ENCODE results near the gene MSH3.
"Not testable (repeated sequence)": the region's sequence is repeated elsewhere in the genome, so short reads cannot be mapped to it uniquely, and the experiment has no call there.

Gene MSH3

GRCh38 chr5:80793354-80793753 lies 138.9 kb downstream of the MSH3 start:
- no peak for DNase-seq

GRCh38 chr5:80796846-80797245 lies 142.4 kb downstream of the MSH3 start:
- no peak for DNase-seq

GRCh38 chr5:80797428-80798024 lies 143.1 kb downstream of the MSH3 start:
- no peak for DNase-seq

DNA sequence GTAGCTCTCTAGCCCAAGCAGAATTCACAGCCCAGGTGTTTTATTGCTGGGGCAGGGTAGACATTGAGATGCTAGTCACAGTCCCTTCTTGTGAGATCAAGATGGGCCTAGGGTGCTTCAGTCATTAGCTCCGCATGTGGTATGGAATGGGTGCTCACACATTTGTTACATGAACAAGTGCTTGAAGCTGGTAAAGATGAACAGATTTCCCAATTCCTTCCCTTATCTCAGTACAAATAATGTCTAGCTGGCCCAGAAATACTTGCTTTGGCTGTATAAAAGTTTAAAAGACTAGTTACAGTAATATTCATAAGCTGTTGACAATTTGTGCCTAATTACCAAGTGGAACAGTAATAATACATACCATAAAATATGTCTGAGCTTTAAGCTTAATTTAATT lies 143.7 kb downstream of the MSH3 start:
- DNase-seq = no peak

- no peak for DNase-seq
Observed at GRCh38 chr5:80798633-80799032, 144.2 kb downstream of the MSH3 start.

- DNase-seq = no peak
Observed at GRCh38 chr5:80799041-80799440, 144.6 kb downstream of the MSH3 start.

GRCh38 chr5:80799573-80799972 lies 145.1 kb downstream of the MSH3 start:
- DNase-seq = no peak

DNA sequence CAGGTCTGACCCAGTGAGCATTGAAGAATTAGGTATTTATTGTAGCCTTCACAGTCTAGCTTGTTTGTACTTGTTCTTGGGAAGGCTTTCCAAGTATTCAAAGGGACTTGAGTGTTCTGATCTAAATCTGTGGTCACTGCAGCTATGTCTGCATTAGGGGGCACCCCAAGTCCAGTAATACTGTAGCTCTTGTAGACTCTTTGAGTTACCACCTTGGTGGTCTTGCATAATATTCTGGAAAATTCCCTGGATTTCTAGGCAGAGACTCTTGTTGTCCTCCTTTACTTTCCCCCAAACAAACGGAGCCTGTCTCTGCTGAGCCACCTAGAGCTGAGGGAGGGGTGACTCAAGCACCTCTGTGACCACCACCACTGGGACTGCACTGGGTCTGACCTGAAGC lies 149.9 kb downstream of the MSH3 start:
- DNase-seq = no peak

GRCh38 chr5:80805038-80805437 lies 150.6 kb downstream of the MSH3 start:
- no peak for DNase-seq

- DNase-seq = no peak
Observed at GRCh38 chr5:80806929-80807328, 152.5 kb downstream of the MSH3 start.

GRCh38 chr5:80809451-80809850 lies 155.0 kb downstream of the MSH3 start:
- DNase-seq = no peak

- DNase-seq = no peak
Observed at GRCh38 chr5:80810425-80810824, 156.0 kb downstream of the MSH3 start.

DNA sequence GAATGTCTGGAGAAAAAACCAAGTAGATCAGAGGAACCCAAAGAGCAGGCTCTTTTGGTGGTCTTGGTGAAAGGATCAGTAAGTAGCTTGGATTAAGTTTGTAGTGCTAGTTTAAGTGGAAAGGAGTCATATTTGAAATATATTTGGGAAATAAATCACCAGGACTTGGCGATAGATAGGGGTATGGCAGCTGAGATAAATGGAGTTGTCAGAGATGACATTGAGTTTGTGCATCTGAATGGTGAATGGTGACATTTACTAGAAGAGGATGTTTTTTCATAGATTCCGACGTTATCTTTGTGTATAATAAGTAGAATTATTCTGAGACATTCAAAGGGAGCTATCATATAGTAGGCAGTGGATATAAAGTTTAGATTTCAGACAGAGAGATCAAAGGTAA lies 162.1 kb downstream of the MSH3 start:
- no peak for DNase-seq

- DNase-seq = no peak
Observed at GRCh38 chr5:80820685-80821084, 166.2 kb downstream of the MSH3 start.

GRCh38 chr5:80822640-80823039 lies 168.2 kb downstream of the MSH3 start:
- no peak for DNase-seq

GRCh38 chr5:80824159-80824558 lies 169.7 kb downstream of the MSH3 start:
- not testable (repeated sequence) for DNase-seq

DNA sequence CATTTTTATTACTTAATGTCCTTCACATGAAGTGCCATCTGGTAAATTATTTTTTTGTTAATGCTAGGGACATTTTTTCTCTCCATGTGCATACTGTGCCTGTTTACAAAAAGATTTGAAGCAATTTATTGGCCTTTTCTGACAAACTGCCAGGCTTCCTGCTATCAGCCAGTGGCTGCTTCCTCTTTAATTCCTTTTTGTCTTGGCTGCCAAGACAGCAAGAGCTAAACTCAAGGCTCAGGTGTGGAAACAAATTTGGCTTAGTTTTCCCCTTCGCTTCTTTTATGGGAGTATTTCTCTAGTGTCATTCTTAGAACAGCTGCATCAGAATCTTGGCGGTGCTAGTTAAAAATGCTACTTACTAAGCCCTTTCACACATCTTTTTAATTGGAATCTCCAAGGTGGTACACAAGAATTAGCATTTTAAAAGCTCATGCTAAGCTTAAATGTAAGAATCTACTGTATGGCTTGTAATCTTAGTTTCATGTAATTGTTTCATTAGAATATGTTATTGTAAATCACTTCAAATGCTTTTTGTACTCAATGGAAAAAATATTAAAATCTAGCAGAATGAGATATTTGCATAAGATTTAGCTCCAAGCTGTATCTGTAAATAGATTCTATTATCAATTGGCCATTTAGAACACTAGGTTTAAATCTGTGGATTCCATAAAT lies 171.5 kb downstream of the MSH3 start:
- DNase-seq = no peak

- DNase-seq = no peak
Observed at GRCh38 chr5:80834710-80835109, 180.3 kb downstream of the MSH3 start.

GRCh38 chr5:80835128-80835527 lies 180.7 kb downstream of the MSH3 start:
- no peak for DNase-seq

GRCh38 chr5:80837679-80838078 lies 183.2 kb downstream of the MSH3 start:
- no peak for DNase-seq

DNA sequence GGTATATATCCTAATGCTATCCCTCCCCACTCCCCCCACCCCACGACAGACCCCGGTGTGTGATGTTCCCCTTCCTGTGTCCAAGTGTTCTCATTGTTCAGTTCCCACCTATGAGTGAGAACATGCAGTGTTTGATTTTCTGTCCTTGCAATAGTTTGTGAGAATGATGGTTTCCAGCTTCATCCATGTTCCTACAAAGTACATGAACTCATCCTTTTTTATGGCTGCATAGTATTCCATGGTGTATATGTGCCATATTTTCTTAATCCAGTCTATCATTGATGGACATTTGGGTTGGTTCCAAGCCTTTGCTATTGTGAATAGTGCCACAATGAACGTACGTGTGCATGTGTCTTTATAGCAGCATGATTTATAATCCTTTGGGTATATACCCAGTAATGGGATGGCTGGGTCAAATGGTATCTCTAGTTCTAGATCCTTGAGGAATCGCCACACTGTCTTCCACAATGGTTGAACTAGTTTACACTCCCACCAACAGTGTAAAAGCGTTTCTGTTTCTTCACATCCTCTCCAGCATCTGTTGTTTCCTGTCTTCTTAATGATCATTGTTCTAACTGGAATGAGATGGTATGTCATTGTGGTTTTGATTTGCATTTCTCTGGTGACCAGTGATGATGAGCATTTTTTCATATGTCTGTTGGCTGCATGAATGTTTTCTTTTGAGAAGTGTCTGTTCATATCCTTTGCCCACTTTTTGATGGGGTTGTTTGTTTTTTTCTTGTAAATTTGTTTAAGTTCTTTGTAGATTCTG lies 186.8 kb downstream of the MSH3 start:
- not testable (repeated sequence) for DNase-seq

DNA sequence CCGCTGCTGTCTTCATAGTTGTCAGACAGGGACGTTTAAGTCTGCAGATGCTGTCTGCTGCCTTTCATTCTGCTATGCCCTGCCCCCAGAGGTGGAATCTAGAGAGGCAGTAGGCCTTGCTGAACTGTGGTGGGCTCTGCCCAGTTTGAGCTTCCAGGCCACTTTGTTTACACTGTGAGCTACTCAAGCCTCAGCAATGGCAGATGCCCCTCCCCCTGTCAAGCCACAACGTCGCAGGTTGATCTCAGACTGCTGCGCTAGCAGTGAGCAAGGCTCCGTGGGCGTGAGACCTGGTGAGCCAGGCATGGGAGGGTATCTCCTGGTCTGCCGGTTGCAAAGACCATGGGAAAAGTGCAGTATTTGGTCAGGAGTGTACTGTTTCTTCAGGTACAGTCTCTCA lies 192.0 kb downstream of the MSH3 start:
- DNase-seq = not testable (repeated sequence)

DNA sequence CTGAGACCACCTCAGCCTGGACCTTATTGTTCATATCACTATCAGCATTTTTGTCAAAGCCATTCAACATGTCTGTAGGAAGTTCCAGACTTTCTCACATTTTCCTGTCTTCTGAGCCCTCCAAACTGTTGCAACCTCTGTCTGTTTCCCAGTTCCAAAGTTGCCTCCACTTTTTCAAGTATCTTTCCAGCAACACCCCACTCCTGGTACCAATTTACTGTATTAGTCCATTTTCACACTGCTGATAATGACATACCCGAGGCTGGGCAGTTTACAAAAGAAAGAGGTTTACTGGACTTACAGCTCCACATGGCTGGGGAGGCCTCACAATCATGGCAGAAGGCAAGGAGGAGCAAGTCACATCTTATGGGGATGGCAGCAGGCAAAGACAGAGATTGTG lies 195.7 kb downstream of the MSH3 start:
- DNase-seq = not testable (repeated sequence)
